IPS DF 4.7 (cell line): ENCODE results near the gene STPG3.

Experiments
- DNase-seq: peaks from one replicate; pipeline ENCODE4 v3.0.0-alpha.2; 2013; ENCODE audit warnings: low spot score; ENCODE audit errors: extremely low read depth

Gene STPG3

GRCh38 chr9:137251194-137251461, at the start of gene STPG3:
Gene STPG3, plus strand, starts transcription at chr9:137251286. Its CDS starts 1 bp downstream, at chr9:137251287.
- DNase-seq = no peak

GRCh38 chr9:137202966-137203365, 48.1 kb upstream of the STPG3 start:
- DNase-seq = no peak

DNA sequence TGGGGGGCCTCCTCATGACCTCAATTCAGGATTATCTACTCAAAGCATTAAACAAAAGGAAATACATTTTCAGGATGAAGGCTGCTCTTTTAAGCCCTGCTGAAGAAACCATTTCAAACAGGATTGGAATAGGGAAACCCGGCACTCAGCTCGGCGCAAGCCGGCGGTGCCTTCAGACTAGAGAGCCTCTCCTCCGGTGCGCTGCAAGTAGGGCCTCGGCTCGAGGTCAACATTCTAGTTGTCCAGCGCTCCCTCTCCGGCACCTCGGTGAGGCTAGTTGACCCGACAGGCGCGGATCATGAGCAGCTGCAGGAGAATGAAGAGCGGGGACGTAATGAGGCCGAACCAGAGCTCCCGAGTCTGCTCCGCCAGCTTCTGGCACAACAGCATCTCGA, 46.4 kb upstream of the STPG3 start:
- DNase-seq = no peak

DNA sequence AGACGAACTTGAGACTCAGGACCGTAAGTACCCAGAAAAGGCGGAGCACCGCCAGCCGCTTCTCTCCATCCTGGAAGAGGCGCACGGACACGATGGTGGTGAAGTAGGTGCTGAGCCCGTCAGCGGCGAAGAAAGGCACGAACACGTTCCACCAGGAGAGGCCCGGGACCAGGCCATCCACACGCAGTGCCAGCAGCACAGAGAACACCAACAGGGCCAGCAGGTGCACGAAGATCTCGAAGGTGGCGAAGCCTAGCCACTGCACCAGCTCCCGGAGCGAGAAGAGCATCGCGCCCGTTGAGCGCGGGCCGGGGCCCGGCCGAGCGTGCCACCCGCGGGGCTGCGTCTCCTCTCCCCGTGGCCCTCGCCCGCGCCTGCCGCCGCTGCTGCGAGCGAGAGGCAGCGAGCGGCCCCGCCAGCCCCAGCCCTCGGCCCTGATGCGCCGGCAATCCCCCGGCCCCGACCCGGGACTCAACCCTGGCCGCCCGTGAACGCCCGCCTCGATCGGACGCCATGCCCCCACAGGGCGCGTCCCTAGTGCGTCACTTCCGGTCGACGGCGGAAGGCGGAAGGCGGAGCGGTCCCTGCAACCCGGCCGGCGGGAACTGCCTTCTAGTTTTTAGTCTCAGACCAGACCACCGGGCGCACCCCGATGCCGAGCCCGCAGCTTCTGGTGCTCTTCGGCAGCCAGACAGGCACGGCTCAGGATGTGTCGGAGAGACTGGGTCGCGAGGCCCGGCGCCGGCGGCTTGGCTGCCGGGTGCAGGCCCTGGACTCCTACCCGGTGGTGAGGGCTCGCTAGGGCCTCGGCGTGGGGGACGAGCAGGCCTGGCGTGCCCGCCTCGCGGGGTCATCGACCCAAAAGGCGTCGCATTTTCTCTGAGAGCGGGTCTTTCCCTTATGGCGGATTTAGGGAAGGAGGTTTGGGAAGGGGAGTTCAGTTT, 45.7 kb upstream of the STPG3 start, which contains the start of the genes NDOR1 and TMEM203:
Gene NDOR1 (plus strand): TSS at position 575 of the 944 bp plus-strand sequence. CDS start 78 bp downstream, at position 653.
Gene TMEM203 (minus strand): TSS at position 523 of the 944 bp plus-strand sequence. CDS start 234 bp downstream, at position 289.
- no peak for DNase-seq

DNA sequence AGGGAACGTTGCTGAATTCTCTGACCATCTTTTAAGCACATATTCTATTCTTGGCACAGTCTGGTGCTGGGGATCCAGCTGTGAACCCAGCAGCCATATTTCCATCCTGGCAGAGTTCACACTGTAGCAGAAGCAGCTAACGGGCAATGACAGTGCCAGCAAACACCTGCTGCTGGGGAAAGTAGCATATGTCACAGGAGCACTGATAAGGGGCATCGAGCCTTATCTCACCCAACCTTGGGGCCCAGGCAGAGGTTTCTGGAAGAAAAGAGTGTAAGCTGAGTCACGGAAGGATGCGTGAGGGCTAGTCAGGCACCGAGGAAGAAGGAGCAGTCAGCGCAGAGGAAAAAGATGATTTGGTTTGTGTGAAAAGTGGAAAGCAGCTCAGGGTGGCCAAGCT, 44.5 kb upstream of the STPG3 start:
- no peak for DNase-seq

- no peak for DNase-seq
Measured at GRCh38 chr9:137211532-137211931, 39.6 kb upstream of the STPG3 start.

DNA sequence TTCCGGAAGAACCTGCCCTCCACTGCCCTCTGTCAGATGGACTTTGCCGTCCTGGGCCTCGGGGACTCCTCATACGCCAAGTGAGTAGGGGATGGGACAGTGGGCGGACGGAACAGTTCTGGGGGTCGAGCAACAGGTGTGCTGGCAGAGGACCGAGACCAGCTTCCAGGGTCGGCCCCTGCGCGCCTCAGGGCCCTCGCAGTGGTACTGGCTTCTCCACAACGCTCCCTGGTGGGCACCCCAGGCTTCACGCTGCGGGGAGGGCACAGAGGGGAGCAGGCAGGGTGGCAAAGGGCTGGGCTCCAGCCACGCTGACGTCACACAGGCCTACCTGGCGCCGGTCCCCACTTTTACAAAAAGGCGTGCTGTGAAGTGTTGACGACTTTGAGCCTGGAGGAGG, 38.6 kb upstream of the STPG3 start:
- DNase-seq = no peak

GRCh38 chr9:137213160-137214060, 37.7 kb upstream of the STPG3 start:
- DNase-seq = no peak

DNA sequence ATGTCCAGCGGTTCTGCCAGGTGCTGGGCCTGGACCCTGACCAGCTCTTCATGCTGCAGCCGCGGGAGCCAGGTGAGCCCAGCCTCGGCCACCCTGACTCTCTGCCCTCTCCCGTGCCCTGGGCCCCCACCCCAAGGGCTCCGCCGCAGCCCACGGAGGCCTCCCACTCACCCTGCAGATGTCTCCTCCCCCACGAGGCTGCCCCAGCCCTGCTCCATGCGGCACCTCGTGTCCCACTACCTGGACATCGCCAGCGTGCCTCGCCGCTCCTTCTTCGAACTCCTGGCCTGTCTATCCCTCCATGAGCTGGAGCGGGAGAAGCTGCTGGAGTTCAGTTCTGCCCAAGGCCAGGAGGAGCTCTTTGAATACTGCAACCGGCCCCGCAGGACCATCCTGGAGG, 36.5 kb upstream of the STPG3 start:
- DNase-seq = no peak

DNA sequence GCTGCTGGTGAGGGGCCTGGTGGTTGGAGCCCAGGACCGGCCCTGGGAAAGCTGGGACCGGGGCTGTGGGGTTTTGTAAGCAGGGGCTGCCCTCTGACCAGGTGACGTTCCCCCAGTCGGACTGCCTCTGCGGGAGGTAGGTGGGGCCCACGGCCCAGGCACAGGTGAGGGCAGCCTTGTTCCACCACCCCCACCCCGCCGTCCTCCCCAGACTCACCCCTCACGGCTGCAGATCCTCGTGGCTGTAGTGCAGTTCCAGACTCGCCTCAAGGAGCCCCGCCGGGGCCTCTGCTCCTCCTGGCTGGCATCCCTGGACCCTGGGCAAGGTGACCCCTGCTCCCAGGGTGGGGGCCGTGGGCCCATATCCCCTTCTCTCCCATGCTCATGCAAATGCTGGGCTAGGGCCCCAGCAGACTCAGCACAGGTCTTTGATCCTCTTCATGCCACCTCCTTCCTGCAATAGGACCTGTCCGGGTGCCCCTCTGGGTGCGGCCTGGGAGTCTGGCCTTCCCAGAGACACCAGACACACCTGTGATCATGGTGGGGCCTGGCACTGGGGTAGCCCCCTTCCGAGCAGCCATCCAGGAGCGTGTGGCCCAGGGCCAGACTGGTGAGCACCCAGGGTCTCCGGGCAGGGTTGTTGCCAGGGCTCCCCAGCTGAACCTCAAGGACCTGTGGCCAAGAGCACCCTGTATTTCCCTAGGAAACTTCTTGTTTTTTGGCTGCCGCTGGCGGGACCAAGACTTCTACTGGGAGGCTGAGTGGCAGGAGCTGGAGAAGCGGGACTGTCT, 35.7 kb upstream of the STPG3 start:
- DNase-seq = no peak

GRCh38 chr9:137216188-137216965, 34.7 kb upstream of the STPG3 start:
- no peak for DNase-seq

GRCh38 chr9:137217276-137218211, 33.5 kb upstream of the STPG3 start:
- no peak for DNase-seq

GRCh38 chr9:137218212-137218753, 32.8 kb upstream of the STPG3 start:
- no peak for DNase-seq

GRCh38 chr9:137218754-137219271, 32.3 kb upstream of the STPG3 start:
- DNase-seq = no peak

GRCh38 chr9:137219757-137220316, 31.2 kb upstream of the STPG3 start:
- no peak for DNase-seq

- no peak for DNase-seq
Measured at GRCh38 chr9:137220317-137221094, 30.6 kb upstream of the STPG3 start.

GRCh38 chr9:137221095-137221505, 30.0 kb upstream of the STPG3 start:
- DNase-seq = no peak
